HEK293T (cell line): Measurements from ENCODE around the gene MUC20.
"Not testable (repeated sequence)": the region's sequence is repeated elsewhere in the genome, so short reads cannot be mapped to it uniquely, and the experiment has no call there.

Source experiments
- CTCF ChIA-PET: fragments of 350-600 bp; formaldehyde crosslinking; extraction: SDS; loops from one replicate; lab custom pipeline; 2021; ENCODE audit warnings: antibody characterized with exemption, inconsistent platforms; lab: Yijun Ruan, JAX
- POLR2A ChIA-PET: fragments of 350-600 bp; formaldehyde crosslinking; extraction: SDS; loops from one replicate; lab custom pipeline; 2020; ENCODE audit warnings: antibody characterized with exemption, inconsistent platforms; lab: Yijun Ruan, JAX
- DNase-seq: peaks from one replicate; pipeline ENCODE4 v3.0.0; 2012; ENCODE audit warnings: mixed read lengths; ENCODE audit errors: extremely low spot score
- ARNT ChIP-seq: fragments of 450-650 bp; IDR thresholded peaks from 2 replicates; pipeline ENCODE4 v1.6.1; 2017; ENCODE audit warnings: mild to moderate bottlenecking
- BHLHE40 ChIP-seq: fragments of 450-650 bp; IDR thresholded peaks from 2 replicates; pipeline ENCODE4 v1.6.1; 2016; ENCODE audit warnings: mild to moderate bottlenecking, moderate library complexity, borderline replicate concordance
- CTBP1 ChIP-seq: fragments of 450-650 bp; IDR thresholded peaks from 2 replicates; pipeline ENCODE4 v1.6.1; 2016; ENCODE audit warnings: borderline replicate concordance
- ELF4 ChIP-seq: fragments of 450-650 bp; IDR thresholded peaks from 2 replicates; pipeline ENCODE4 v1.6.1; 2017; ENCODE audit warnings: antibody characterized with exemption
- FOXK2 ChIP-seq: fragments of 450-650 bp; IDR thresholded peaks from 2 replicates; pipeline ENCODE4 v1.6.1; 2016; ENCODE audit warnings: mild to moderate bottlenecking
- FOXM1 ChIP-seq: fragments of 450-650 bp; IDR thresholded peaks from 2 replicates; pipeline ENCODE4 v1.6.1; 2017; ENCODE audit warnings: mild to moderate bottlenecking, borderline replicate concordance
- HDGF ChIP-seq: fragments of 450-650 bp; IDR thresholded peaks from 2 replicates; pipeline ENCODE4 v1.6.1; 2017; ENCODE audit warnings: antibody characterized with exemption, borderline replicate concordance
- L3MBTL2 ChIP-seq: fragments of 450-650 bp; conservative IDR thresholded peaks from 2 replicates; pipeline ENCODE4 v1.6.1; 2016; ENCODE audit warnings: mild to moderate bottlenecking
- LEF1 ChIP-seq: fragments of 450-650 bp; IDR thresholded peaks from 2 replicates; pipeline ENCODE4 v1.6.1; 2017; ENCODE audit warnings: mild to moderate bottlenecking, borderline replicate concordance
- NFRKB ChIP-seq: fragments of 450-650 bp; IDR thresholded peaks from 2 replicates; pipeline ENCODE4 v1.6.1; 2016; ENCODE audit warnings: mild to moderate bottlenecking, moderate library complexity
- SP1 ChIP-seq: fragments of 450-650 bp; IDR thresholded peaks from 2 replicates; pipeline ENCODE4 v1.6.1; 2017
- SUZ12 ChIP-seq: fragments of 450-650 bp; IDR thresholded peaks from 2 replicates; pipeline ENCODE4 v1.6.1; 2016; ENCODE audit warnings: mild to moderate bottlenecking
- TARDBP ChIP-seq: fragments of 450-650 bp; IDR thresholded peaks from 2 replicates; pipeline ENCODE4 v1.6.1; 2016
- ZNF384 ChIP-seq: fragments of 450-650 bp; IDR thresholded peaks from 2 replicates; pipeline ENCODE4 v1.6.1; 2016
- TF ChIP-seq, protein P1 (sequence below): fragments of 450-650 bp; IDR thresholded peaks from 2 replicates; pipeline ENCODE4 v1.6.1; 2016

The MUC20 gene

DNA sequence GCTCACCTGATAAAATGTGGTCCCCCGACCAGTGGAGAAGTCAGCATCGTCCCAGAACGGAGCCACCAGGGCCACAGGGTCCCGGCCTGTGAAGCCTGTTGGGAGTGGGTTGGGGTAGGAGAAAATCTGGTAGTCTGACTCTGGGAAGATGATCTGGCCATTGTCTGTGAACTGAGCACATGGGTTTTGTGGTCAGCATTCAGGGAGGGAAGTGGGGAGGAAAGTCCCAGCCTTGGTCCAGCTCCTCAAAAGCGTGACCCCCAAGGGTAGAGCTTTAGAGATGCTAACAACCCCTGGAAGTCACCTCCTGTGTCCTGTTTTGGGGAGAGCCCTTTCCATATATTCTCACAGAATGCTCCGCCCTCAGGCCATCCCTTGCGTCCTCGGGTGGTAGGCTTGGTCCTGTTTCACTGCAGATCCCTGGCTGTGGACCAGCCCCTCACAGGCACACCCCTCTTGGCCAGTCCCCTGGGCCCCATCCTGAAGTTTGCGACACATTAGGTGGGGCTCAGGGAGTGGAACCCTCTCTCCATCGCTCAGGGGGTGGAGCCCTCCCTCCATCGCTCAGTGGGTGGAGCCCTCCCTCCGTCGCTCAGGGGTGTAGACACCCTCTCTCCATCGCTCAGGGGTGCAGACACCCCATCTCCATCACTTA is 51.0 kb downstream of the MUC20 start:
- DNase-seq: no peak
- POLR2A ChIA-PET: no interaction called here
- no peak for TF ChIP-seq ZNF384
- CTCF ChIA-PET: no interaction called here

GRCh38 chr3:195773956-195774537 is 53.3 kb downstream of the MUC20 start:
- TF ChIP-seq NFRKB (no peak), LEF1 (no peak), ZNF384 (no peak), BHLHE40 (no peak), TARDBP (no peak), SUZ12 (no peak), FOXK2 (no peak), ARNT (no peak), CTBP1 (no peak), HDGF (no peak), L3MBTL2 (no peak)
- TF ChIP-seq, protein P1, sequence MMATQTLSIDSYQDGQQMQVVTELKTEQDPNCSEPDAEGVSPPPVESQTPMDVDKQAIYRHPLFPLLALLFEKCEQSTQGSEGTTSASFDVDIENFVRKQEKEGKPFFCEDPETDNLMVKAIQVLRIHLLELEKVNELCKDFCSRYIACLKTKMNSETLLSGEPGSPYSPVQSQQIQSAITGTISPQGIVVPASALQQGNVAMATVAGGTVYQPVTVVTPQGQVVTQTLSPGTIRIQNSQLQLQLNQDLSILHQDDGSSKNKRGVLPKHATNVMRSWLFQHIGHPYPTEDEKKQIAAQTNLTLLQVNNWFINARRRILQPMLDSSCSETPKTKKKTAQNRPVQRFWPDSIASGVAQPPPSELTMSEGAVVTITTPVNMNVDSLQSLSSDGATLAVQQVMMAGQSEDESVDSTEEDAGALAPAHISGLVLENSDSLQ: no peak
- no peak for DNase-seq
- ChIA-PET POLR2A (no interaction called here), CTCF (interaction anchor here (0.7 kb wide), 1 partner anchor 51 kb away, joined by 6 read pairs; no protein-coding TSS in a partner anchor)

GRCh38 chr3:195774917-195775316 is 54.1 kb downstream of the MUC20 start:
- POLR2A ChIA-PET: no interaction called here
- TF ChIP-seq FOXM1 (no peak), SP1 (no peak), ARNT (no peak), SUZ12 (no peak), HDGF (no peak), ZNF384 (no peak), L3MBTL2 (no peak), TARDBP (no peak), NFRKB (no peak)
- TF ChIP-seq, protein P1: no peak
- CTCF ChIA-PET: interaction anchor here (0.7 kb wide), 1 partner anchor 50 kb away, joined by 6 read pairs; no protein-coding TSS in a partner anchor
- peak; percentile 65 for DNase-seq

DNA sequence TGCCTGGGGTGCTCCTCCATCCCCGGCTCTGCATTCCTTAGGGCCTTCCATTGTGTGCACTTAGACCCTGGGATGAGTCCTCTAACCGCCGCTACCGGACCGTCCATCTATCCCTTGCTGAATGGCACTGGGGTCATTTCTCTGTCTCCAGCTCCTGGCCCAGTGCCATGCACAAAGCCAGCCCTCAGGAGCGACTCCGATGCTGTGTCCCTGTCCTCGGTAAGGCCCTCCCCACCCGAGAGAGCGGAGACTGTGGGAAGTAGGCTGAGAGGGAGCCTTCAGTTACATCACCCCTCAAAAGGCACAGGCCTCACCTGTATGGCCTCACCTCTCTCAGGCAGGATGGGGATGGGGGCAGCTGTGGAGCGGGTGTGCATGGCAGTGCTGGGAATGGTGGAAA is 57.2 kb downstream of the MUC20 start:
- ChIA-PET CTCF (no interaction called here), POLR2A (no interaction called here)
- no peak for DNase-seq
- TF ChIP-seq BHLHE40 (no peak), LEF1 (no peak), CTBP1 (no peak), FOXM1 (no peak), ARNT (no peak), L3MBTL2 (no peak), ELF4 (no peak), ZNF384 (no peak)

DNA sequence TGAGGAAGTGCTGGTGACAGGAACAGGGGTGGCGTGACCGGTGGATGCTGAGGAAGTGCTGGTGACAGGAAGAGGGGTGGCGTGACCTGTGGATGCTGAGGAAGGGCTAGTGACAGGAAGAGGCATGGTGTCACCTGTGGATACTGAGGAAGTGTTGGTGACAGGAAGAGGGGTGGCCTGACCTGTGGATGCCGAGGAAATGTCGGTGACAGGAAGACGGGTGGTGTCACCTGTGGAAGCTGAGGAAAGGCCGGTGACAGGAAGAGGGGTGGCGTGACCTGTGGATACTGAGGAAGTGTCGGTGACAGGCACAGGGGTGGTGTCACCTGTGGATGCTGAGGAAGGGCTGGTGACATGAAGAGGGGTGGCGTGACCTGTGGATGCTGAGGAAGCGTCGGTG is 60.5 kb downstream of the MUC20 start:
- POLR2A ChIA-PET, DNase-seq, CTCF ChIA-PET: not testable (repeated sequence)
